Measurements from ENCODE around the gene ZNF576. TPM values are rescaled to one million over a fixed set of nuclear protein-coding genes. Genes with fewer than 3 reads are reported as not detected.

Gene ZNF576
- total and polyA plus RNA-seq, 4 donors, result 6.9 to 14.9 (median 10.9) TPM

DNA sequence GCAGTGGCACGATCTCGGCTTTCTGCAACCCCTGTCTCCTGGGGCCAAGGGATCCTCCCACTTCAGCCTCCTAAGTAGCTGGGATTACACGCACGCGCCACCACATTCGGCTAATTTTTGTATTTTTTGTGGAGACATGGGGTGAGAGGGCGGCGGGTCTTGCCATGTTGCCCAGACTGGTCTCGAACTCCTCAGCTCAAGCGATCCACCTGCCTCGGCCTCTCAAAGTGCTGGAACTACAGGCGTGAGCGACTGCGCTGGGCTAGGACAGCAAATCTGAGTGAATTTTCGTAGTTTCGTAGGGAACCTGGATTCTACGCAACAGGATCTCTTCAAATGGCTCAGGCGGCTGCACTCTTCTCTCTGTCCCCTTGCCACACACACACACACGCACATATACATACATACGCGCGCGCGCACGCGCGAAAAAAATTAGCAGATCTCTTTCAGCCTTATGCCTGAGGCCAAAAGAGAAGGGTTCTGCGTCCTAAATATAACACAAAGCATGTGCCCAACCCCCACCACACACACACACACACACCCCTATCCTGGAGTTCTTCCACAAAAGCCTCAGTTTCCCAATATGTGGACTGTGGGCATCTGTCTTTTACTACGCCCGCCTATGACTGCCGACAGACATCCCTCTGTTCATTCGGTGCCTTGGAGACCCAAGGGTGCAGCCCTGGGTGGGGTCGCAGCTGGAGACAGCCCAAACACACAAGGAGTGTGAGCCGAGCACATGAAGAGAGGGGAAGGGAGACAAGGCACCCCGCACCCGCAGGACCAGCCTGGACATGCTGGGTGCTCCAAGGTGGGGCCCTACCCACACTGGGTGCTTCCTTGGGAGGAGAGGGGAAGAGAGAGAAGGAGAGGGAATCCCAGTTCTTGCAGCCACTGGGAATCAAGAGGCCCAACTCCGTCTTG is 20.2 kb upstream of the ZNF576 start:
- Histone ChIP-seq H3K4me1 (ENCODE audit: control insufficient read depth in 4 of 4, insufficient read depth in 4 of 4, low read length in 3 of 4) (peaks cover 2 to 19% (median 13%) of the 10 kb centered on the region in 4 donors), H3K9ac (ENCODE audit: low read depth in 1 of 2, low read length in 2 of 2) (no peak overlapping the region)

DNA sequence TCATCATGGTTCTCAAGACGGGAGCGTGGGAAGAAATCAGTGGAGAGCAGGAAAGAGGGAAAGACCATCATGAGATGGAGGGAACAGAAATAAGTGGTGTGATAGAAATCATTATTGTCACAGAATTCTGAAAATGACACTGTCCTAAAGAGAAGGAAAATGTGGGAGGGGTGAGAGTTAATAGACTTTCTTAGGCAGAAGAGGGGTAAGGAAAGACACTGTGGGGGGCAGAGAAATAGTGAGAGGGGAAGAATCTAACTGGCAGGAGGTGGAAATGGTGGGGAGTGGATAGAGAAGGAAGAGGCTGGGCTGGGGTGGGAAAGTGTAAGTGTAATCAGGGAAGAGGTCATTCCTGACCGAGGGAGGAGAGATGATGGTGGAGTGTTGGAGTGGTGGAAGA is 17.6 kb upstream of the ZNF576 start:
- Histone ChIP-seq H3K36me3 (ENCODE audit: control insufficient read depth in 4 of 4, insufficient read depth in 3 of 4, low read depth in 1 of 4, low read length in 3 of 4) (no peaks in the 10 kb centered on the region), H3K4me3 (ENCODE audit: low read depth in 1 of 3, low read length in 3 of 3) (no peak overlapping the region), H3K4me1 (ENCODE audit: control insufficient read depth in 4 of 4, insufficient read depth in 4 of 4, low read length in 3 of 4) (peaks cover 2 to 22% (median 13%) of the 10 kb centered on the region in 4 donors), H3K27ac (ENCODE audit: low read depth in 1 of 2, low read length in 2 of 2) (no peak overlapping the region), H3K27me3 (ENCODE audit: control insufficient read depth in 4 of 4, insufficient read depth in 4 of 4, low read length in 3 of 4) (no peaks in the 10 kb centered on the region), H3K9ac (ENCODE audit: low read depth in 1 of 2, low read length in 2 of 2) (no peak overlapping the region), H3K9me3 (ENCODE audit: control insufficient read depth in 4 of 4, low read length in 3 of 4) (no peaks in the 10 kb centered on the region)
- DNase-seq (ENCODE audit: low spot score), result no peak
- TF ChIP-seq RAD21 (IDR thresholded peaks at IDR 0.05), result no peak
- no peak for TF ChIP-seq EGR1 (IDR thresholded peaks at IDR 0.05; ENCODE audit: low read depth in 2 of 2)
- no peak for TF ChIP-seq RXRA (IDR thresholded peaks at IDR 0.05)
- TF ChIP-seq TAF1 (conservative IDR thresholded peaks at IDR 0.05), result no peak
- TF ChIP-seq FOXA2 (IDR thresholded peaks at IDR 0.05), result no peak
- TF ChIP-seq HNF4A (conservative IDR thresholded peaks at IDR 0.05), result no peak
- no peak for TF ChIP-seq GABPA (IDR thresholded peaks at IDR 0.05 in 1 of 2, conservative IDR thresholded peaks at IDR 0.05 in 1 of 2)
- no peak for TF ChIP-seq JUND (IDR thresholded peaks at IDR 0.05)
- TF ChIP-seq HNF4G (IDR thresholded peaks at IDR 0.05), result no peak
- TF ChIP-seq SP1 (IDR thresholded peaks at IDR 0.05), result no peak
- 89% methylated on average over 3 of the region's 3 CpGs for WGBS

More for the DNA sequence above, 20.2 kb upstream of the ZNF576 start:
- Histone ChIP-seq H3K36me3 (ENCODE audit: control insufficient read depth in 4 of 4, insufficient read depth in 3 of 4, low read depth in 1 of 4, low read length in 3 of 4) (no peaks in the 10 kb centered on the region), H3K27me3 (ENCODE audit: control insufficient read depth in 4 of 4, insufficient read depth in 4 of 4, low read length in 3 of 4) (no peaks in the 10 kb centered on the region), H3K4me3 (ENCODE audit: low read depth in 1 of 3, low read length in 3 of 3) (peak overlapping the region; percentile 5 to 38 (median 14)), H3K27ac (ENCODE audit: low read depth in 1 of 2, low read length in 2 of 2) (peak overlapping the region in 1 of 2 donors; percentile 43), H3K9me3 (ENCODE audit: control insufficient read depth in 4 of 4, low read length in 3 of 4) (no peaks in the 10 kb centered on the region)
- TF ChIP-seq HNF4A (conservative IDR thresholded peaks at IDR 0.05) (no peak), RXRA (IDR thresholded peaks at IDR 0.05) (no peak), SP1 (IDR thresholded peaks at IDR 0.05) (no peak), FOXA2 (IDR thresholded peaks at IDR 0.05) (no peak), YY1 (IDR thresholded peaks at IDR 0.05) (no peak), RAD21 (IDR thresholded peaks at IDR 0.05) (no peak), NR2F2 (IDR thresholded peaks at IDR 0.05) (no peak), HNF4G (IDR thresholded peaks at IDR 0.05) (no peak)
- TF ChIP-seq, protein P1, sequence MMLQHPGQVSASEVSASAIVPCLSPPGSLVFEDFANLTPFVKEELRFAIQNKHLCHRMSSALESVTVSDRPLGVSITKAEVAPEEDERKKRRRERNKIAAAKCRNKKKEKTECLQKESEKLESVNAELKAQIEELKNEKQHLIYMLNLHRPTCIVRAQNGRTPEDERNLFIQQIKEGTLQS (IDR thresholded peaks at IDR 0.05), result no peak
- TF ChIP-seq, protein P2, sequence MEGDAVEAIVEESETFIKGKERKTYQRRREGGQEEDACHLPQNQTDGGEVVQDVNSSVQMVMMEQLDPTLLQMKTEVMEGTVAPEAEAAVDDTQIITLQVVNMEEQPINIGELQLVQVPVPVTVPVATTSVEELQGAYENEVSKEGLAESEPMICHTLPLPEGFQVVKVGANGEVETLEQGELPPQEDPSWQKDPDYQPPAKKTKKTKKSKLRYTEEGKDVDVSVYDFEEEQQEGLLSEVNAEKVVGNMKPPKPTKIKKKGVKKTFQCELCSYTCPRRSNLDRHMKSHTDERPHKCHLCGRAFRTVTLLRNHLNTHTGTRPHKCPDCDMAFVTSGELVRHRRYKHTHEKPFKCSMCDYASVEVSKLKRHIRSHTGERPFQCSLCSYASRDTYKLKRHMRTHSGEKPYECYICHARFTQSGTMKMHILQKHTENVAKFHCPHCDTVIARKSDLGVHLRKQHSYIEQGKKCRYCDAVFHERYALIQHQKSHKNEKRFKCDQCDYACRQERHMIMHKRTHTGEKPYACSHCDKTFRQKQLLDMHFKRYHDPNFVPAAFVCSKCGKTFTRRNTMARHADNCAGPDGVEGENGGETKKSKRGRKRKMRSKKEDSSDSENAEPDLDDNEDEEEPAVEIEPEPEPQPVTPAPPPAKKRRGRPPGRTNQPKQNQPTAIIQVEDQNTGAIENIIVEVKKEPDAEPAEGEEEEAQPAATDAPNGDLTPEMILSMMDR (IDR thresholded peaks at IDR 0.05; ENCODE audit: low read depth, low read length, missing input control), result no peak
- TF ChIP-seq, protein P3, sequence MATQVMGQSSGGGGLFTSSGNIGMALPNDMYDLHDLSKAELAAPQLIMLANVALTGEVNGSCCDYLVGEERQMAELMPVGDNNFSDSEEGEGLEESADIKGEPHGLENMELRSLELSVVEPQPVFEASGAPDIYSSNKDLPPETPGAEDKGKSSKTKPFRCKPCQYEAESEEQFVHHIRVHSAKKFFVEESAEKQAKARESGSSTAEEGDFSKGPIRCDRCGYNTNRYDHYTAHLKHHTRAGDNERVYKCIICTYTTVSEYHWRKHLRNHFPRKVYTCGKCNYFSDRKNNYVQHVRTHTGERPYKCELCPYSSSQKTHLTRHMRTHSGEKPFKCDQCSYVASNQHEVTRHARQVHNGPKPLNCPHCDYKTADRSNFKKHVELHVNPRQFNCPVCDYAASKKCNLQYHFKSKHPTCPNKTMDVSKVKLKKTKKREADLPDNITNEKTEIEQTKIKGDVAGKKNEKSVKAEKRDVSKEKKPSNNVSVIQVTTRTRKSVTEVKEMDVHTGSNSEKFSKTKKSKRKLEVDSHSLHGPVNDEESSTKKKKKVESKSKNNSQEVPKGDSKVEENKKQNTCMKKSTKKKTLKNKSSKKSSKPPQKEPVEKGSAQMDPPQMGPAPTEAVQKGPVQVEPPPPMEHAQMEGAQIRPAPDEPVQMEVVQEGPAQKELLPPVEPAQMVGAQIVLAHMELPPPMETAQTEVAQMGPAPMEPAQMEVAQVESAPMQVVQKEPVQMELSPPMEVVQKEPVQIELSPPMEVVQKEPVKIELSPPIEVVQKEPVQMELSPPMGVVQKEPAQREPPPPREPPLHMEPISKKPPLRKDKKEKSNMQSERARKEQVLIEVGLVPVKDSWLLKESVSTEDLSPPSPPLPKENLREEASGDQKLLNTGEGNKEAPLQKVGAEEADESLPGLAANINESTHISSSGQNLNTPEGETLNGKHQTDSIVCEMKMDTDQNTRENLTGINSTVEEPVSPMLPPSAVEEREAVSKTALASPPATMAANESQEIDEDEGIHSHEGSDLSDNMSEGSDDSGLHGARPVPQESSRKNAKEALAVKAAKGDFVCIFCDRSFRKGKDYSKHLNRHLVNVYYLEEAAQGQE (IDR thresholded peaks at IDR 0.05), result no peak
- DNase-seq (ENCODE audit: low spot score), result no peak
- WGBS, result 78% methylated on average over 37 of the region's 37 CpGs
